ENCODE measurements around the gene EXOC8. TPM values are rescaled to one million over a fixed set of nuclear protein-coding genes. Genes with fewer than 3 reads are reported as not detected.

The EXOC8 gene
- polyA plus RNA-seq, 2 of the 4 experiments (the other 2 are of a cell fraction), result 7.7 to 9.8 TPM

DNA sequence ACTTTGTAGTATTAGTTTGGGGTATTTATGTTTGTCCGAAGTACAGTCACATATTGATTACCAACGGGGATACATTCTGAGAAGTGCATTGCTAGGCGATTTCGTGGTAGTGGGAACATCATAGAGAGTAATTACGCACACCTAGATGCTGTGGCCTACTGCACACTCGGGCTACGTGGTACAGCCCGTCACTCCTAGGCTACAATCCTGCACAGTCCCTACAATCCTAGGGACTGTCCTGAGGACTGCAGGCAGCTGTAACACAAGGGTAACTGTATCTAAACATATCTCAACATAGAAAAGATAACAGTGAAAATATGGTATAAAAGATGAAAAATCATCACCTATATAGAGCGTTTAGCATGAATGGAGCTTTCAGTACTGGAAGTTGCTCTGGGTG, 18.6 kb downstream of the EXOC8 start:
- FAIRE-seq, result no peak
- no peak for DNase-seq (ENCODE audit: low read depth in 1 of 2, low spot score in 1 of 2)
- Histone ChIP-seq H3K4me1 (no peaks in the 10 kb centered on the region), H3K27ac (no peak overlapping the region), H3K4me2 (no peak overlapping the region), H3K4me3 (no peak overlapping the region), H3K9me3 (no peaks in the 10 kb centered on the region)
- TF ChIP-seq, protein P1, sequence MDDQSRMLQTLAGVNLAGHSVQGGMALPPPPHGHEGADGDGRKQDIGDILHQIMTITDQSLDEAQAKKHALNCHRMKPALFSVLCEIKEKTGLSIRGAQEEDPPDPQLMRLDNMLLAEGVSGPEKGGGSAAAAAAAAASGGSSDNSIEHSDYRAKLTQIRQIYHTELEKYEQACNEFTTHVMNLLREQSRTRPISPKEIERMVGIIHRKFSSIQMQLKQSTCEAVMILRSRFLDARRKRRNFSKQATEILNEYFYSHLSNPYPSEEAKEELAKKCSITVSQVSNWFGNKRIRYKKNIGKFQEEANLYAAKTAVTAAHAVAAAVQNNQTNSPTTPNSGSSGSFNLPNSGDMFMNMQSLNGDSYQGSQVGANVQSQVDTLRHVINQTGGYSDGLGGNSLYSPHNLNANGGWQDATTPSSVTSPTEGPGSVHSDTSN (IDR thresholded peaks at IDR 0.05), result no peak
- TF ChIP-seq PHF8 (IDR thresholded peaks at IDR 0.05; ENCODE audit: borderline replicate concordance, low read depth) (no peak), FOSB (CRISPR knock-in tag; IDR thresholded peaks at IDR 0.05) (no peak), GATA3 (IDR thresholded peaks at IDR 0.05; ENCODE audit: borderline replicate concordance) (no peak), MYC (IDR thresholded peaks at IDR 0.05; ENCODE audit: borderline replicate concordance, low read length) (no peak), FOXS1 (CRISPR knock-in tag; IDR thresholded peaks at IDR 0.05) (no peak)
- 78% methylated on average over 9 of the region's 9 CpGs for WGBS (ENCODE audit: missing lambda C conversion rate)
- no peak for ATAC-seq
- ChIA-PET CTCF (interaction anchor here (0.6 kb wide), 1 partner anchor 21 kb away, joined by 3 read pairs; no protein-coding TSS in a partner anchor), POLR2A (no interaction called here)

DNA sequence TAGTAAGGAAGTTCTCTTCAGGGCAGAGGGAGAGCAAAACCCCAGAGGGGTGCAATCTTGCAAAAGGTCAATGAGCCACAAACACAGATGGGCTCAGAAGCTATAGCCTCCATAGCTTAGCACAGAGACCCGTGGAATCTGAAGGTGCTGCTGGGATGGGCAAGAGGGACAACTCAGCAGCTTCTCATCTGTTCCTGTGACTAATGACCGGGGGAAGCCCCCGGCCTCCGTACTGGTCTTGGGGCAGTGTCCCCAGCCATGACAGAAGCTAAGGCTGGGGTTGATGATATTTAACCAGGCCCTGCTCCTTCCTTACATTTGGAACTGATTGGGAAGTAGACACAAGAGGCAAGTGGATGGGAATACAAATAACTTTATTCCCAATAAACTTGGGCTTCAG, 19.1 kb downstream of the EXOC8 start:
- no peak overlapping the region for H3K27ac ChIP-seq
- TF ChIP-seq HMGXB4 (CRISPR knock-in tag; IDR thresholded peaks at IDR 0.05; ENCODE audit: borderline replicate concordance) (no peak), RAD21 (conservative IDR thresholded peaks at IDR 0.05 in 1 of 2, IDR thresholded peaks at IDR 0.05 in 1 of 2) (no peak), CTCF (IDR thresholded peaks at IDR 0.05) (no peak), RNF2 (IDR thresholded peaks at IDR 0.05; ENCODE audit: borderline replicate concordance, low read depth) (no peak), ZFP36 (IDR thresholded peaks at IDR 0.05; ENCODE audit: borderline replicate concordance, partially characterized antibody) (no peak), NFE2L2 (conservative IDR thresholded peaks at IDR 0.05; ENCODE audit: low read length) (no peak), CHD4 (IDR thresholded peaks at IDR 0.05; ENCODE audit: borderline replicate concordance) (no peak), CEBPB (IDR thresholded peaks at IDR 0.05) (no peak), JUN (IDR thresholded peaks at IDR 0.05) (no peak), ATOH8 (CRISPR knock-in tag; IDR thresholded peaks at IDR 0.05; ENCODE audit: low read depth) (no peak), HOXB13 (CRISPR knock-in tag; IDR thresholded peaks at IDR 0.05; ENCODE audit: low read depth) (no peak), EHMT2 (IDR thresholded peaks at IDR 0.05; ENCODE audit: low read depth) (no peak)
- TF ChIP-seq, protein P2, sequence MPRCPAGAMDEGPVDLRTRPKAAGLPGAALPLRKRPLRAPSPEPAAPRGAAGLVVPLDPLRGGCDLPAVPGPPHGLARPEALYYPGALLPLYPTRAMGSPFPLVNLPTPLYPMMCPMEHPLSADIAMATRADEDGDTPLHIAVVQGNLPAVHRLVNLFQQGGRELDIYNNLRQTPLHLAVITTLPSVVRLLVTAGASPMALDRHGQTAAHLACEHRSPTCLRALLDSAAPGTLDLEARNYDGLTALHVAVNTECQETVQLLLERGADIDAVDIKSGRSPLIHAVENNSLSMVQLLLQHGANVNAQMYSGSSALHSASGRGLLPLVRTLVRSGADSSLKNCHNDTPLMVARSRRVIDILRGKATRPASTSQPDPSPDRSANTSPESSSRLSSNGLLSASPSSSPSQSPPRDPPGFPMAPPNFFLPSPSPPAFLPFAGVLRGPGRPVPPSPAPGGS (IDR thresholded peaks at IDR 0.05), result no peak
- no peak for FAIRE-seq
- ATAC-seq, result no peak
- POLR2A ChIA-PET, result no interaction called here
- WGBS (ENCODE audit: missing lambda C conversion rate), result 74% methylated on average over 4 of the region's 4 CpGs
- H3K9me3 ChIP-seq, result no peaks in the 10 kb centered on the region
- DNase-seq (ENCODE audit: low read depth in 1 of 2, low spot score in 1 of 2), result no peak
- H3K4me2 ChIP-seq, result no peak overlapping the region
- CTCF ChIA-PET, result interaction anchor here (0.6 to 1.4 kb wide), 4 partner anchors 15 to 280 kb away, joined by 3 to 4 read pairs (median 4); no protein-coding TSS in a partner anchor
- no peaks in the 10 kb centered on the region for H3K4me1 ChIP-seq
- H3K4me3 ChIP-seq, result no peak overlapping the region
